Measurements from ENCODE around the gene MUC16. TPM values are rescaled to one million over a fixed set of nuclear protein-coding genes. Genes with fewer than 3 reads are reported as not detected.

MUC16 gene
- total RNA-seq, 1 experiment from 2014 or later, result 0.15 TPM

DNA sequence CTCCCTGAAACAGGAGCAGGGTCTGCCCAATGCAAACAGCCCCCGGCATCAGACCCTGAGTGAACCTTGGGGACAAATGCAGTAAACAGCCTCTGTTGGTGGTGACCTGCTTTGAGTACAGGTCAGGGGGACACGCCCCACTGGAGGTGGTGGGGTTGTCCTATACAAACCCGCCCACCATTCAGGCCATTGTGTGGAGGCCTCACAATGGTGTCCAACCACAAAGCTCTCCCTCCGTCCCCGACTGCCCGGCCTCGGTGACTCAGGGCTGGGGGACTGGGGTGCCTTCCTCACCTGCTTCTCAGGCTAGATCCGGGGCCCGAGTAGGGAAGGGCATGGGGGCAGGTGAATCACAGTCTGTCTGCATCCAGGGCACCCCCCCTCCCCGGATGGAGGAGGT, 1.5 kb downstream of the MUC16 start:
- Histone ChIP-seq H3K9me3 (ENCODE audit: low read length) (no peaks in the 10 kb centered on the region), H3K4me2 (ENCODE audit: low read length) (no peak overlapping the region), H3K9ac (ENCODE audit: low read length) (no peak overlapping the region), H3F3A (ENCODE audit: low read length, unreplicated experiment) (no peaks in the 10 kb centered on the region), H3K27ac (ENCODE audit: low read length) (no peak overlapping the region), H3K4me3 (ENCODE audit: low read length) (no peak overlapping the region), H2AFZ (ENCODE audit: low read length) (no peak overlapping the region), H3K27me3 (ENCODE audit: low read length) (no peaks in the 10 kb centered on the region), H4K20me1 (ENCODE audit: low read length) (no peaks in the 10 kb centered on the region), H3K4me1 (ENCODE audit: insufficient read depth, low read length) (peaks cover 10% of the 10 kb centered on the region), H3K9me2 (replicated peaks; ENCODE audit: low read length) (no peaks in the 10 kb centered on the region), H3K79me2 (ENCODE audit: low read length) (no peaks in the 10 kb centered on the region), H3K36me3 (ENCODE audit: low read depth, low read length) (no peaks in the 10 kb centered on the region)
- BruUV-seq (replicated peaks), result no TSS peak
- POLR2A ChIA-PET (ENCODE audit: unreplicated experiment), result no interaction called here
- no peak for DNase-seq
- intact Hi-C loops (cut with micrococcal nuclease), result no loop called here
- TF ChIP-seq, protein P1, sequence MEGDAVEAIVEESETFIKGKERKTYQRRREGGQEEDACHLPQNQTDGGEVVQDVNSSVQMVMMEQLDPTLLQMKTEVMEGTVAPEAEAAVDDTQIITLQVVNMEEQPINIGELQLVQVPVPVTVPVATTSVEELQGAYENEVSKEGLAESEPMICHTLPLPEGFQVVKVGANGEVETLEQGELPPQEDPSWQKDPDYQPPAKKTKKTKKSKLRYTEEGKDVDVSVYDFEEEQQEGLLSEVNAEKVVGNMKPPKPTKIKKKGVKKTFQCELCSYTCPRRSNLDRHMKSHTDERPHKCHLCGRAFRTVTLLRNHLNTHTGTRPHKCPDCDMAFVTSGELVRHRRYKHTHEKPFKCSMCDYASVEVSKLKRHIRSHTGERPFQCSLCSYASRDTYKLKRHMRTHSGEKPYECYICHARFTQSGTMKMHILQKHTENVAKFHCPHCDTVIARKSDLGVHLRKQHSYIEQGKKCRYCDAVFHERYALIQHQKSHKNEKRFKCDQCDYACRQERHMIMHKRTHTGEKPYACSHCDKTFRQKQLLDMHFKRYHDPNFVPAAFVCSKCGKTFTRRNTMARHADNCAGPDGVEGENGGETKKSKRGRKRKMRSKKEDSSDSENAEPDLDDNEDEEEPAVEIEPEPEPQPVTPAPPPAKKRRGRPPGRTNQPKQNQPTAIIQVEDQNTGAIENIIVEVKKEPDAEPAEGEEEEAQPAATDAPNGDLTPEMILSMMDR (conservative IDR thresholded peaks at IDR 0.05; ENCODE audit: low read depth, low read length), result no peak
- TF ChIP-seq EZH2phosphoT487 (IDR thresholded peaks at IDR 0.05; ENCODE audit: borderline replicate concordance, low read length) (no peak), EZH2 (IDR thresholded peaks at IDR 0.05; ENCODE audit: low read length, unreplicated experiment) (no peak)
- CTCF ChIA-PET, result no interaction called here
- ATAC-seq, result no peak

DNA sequence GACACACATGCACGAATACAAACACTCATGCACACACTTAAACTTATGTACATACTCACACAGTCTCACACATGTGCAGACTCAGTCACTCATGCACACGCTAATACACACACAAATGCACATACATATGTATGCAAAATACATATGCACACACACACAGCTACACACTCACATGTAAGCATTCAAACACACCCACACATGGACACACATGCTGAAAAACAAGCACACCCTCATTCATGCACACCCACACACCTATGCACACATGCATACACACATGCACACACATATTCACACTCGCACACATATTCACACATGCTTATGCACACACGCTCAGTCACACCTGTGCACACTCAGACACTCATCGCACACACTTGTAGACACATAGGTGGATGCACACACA, 9.3 kb downstream of the MUC16 start:
- DNase-seq (no peak), ATAC-seq (no peak)
- Histone ChIP-seq H2AFZ (ENCODE audit: low read length) (no peak overlapping the region), H3F3A (ENCODE audit: low read length, unreplicated experiment) (no peaks in the 10 kb centered on the region), H3K9me3 (ENCODE audit: low read length) (no peaks in the 10 kb centered on the region), H3K4me1 (ENCODE audit: insufficient read depth, low read length) (no peaks in the 10 kb centered on the region), H3K36me3 (ENCODE audit: low read depth, low read length) (no peaks in the 10 kb centered on the region), H3K4me2 (ENCODE audit: low read length) (no peak overlapping the region), H3K4me3 (ENCODE audit: low read length) (no peak overlapping the region), H3K9ac (ENCODE audit: low read length) (no peak overlapping the region), H4K20me1 (ENCODE audit: low read length) (no peaks in the 10 kb centered on the region), H3K27me3 (ENCODE audit: low read length) (no peaks in the 10 kb centered on the region), H3K9me2 (replicated peaks; ENCODE audit: low read length) (no peaks in the 10 kb centered on the region), H3K27ac (ENCODE audit: low read length) (no peak overlapping the region), H3K79me2 (ENCODE audit: low read length) (no peaks in the 10 kb centered on the region)
- no TSS peak for BruUV-seq (replicated peaks)
- no peak for TF ChIP-seq EZH2 (IDR thresholded peaks at IDR 0.05; ENCODE audit: low read length, unreplicated experiment)
- TF ChIP-seq, protein P1 (conservative IDR thresholded peaks at IDR 0.05; ENCODE audit: low read depth, low read length), result no peak
- TF ChIP-seq EZH2phosphoT487 (IDR thresholded peaks at IDR 0.05; ENCODE audit: borderline replicate concordance, low read length), result no peak
- ChIA-PET CTCF (no interaction called here), POLR2A (ENCODE audit: unreplicated experiment) (no interaction called here)
- intact Hi-C loops (cut with micrococcal nuclease), result no loop called here

DNA sequence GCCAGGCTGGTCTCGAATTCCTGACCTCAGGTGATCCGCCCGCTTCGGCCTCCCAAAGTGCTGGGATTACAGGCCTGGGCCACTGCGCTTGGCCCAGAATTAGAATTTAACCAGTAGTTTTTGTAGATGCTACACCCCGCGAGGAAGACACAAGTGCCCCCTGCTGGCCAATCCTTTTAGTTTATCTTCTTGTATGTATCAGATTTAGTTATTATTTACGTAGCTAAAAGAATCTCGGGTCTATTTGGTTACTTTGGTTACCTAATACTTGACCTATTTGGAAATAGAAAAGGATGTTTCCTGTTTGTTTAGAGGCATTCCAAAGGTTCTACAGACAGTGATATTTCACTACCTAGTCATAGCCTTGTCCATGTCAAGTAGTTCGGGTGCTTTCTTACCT, 22.0 kb downstream of the MUC16 start:
- H3K4me2 ChIP-seq (ENCODE audit: low read length), result peak overlapping the region; percentile 34; the same call in 1 of the 2 replicates
- H3K9me2 ChIP-seq (replicated peaks; ENCODE audit: low read length), result no peaks in the 10 kb centered on the region
- intact Hi-C loops (cut with micrococcal nuclease), result no loop called here
- peak overlapping the region; percentile 66 for H3K27ac ChIP-seq (ENCODE audit: low read length)
- no peaks in the 10 kb centered on the region for H3K36me3 ChIP-seq (ENCODE audit: low read depth, low read length)
- H2AFZ ChIP-seq (ENCODE audit: low read length), result no peak overlapping the region
- H3K9ac ChIP-seq (ENCODE audit: low read length), result no peak overlapping the region
- no peaks in the 10 kb centered on the region for H4K20me1 ChIP-seq (ENCODE audit: low read length)
- no peaks in the 10 kb centered on the region for H3K79me2 ChIP-seq (ENCODE audit: low read length)
- no TSS peak for BruUV-seq (replicated peaks)
- no peak for TF ChIP-seq EZH2 (IDR thresholded peaks at IDR 0.05; ENCODE audit: low read length, unreplicated experiment)
- TF ChIP-seq, protein P1 (conservative IDR thresholded peaks at IDR 0.05; ENCODE audit: low read depth, low read length), result peak; percentile 62
- 0 out of 2 replicates have a peak, but pooled peaks have one; percentile 20 for ATAC-seq
- H3K9me3 ChIP-seq (ENCODE audit: low read length), result no peaks in the 10 kb centered on the region
- H3K4me3 ChIP-seq (ENCODE audit: low read length), result no peak overlapping the region
- ChIA-PET CTCF (interaction anchor here (0.7 kb wide), 1 partner anchor 30 kb away, joined by 3 read pairs; no protein-coding TSS in a partner anchor), POLR2A (ENCODE audit: unreplicated experiment) (no interaction called here)
- no peaks in the 10 kb centered on the region for H3F3A ChIP-seq (ENCODE audit: low read length, unreplicated experiment)
- DNase-seq, result peak; percentile 85
- peaks cover 3% of the 10 kb centered on the region; the same call in 1 of the 2 replicates for H3K27me3 ChIP-seq (ENCODE audit: low read length)
- peaks cover 6% of the 10 kb centered on the region; the same call in 1 of the 2 replicates for H3K4me1 ChIP-seq (ENCODE audit: insufficient read depth, low read length)
